Activated naive CD8-positive, alpha-beta T cell treated with anti-CD3 and anti-CD28 coated beads, Interleukin-2, amount 10 ng/mL, durations not matched to agents 7 days and 5 days (primary cell): ENCODE data around the gene NPLOC4. TPM values are rescaled to one million over a fixed set of nuclear protein-coding genes. Genes with fewer than 3 reads are reported as not detected.

Experiments used
- ATAC-seq: fragments of 150-1000 bp; cut with Tn5 transposase; one replicate; pipeline ENCODE4 v1.10.0; 2021; ENCODE audit warnings: low read depth, moderate library complexity
- POLR2A ChIA-PET: fragments of 350-600 bp; sonication (Branson Sonifier 250); formaldehyde crosslinking; loops from one replicate; lab custom pipeline; 2021; ENCODE audit warnings: antibody characterized with exemption; lab: Charles Lee
- DNase-seq: peaks from one replicate; pipeline ENCODE4 v3.0.0; 2021
- H3K27ac Mint-ChIP-seq: one replicate; pipeline ENCODE4 v1.8.0; 2022; ENCODE audit warnings: mild to moderate bottlenecking, mixed read lengths
- H3K27me3 Mint-ChIP-seq: one replicate; pipeline ENCODE4 v1.8.0; 2022; ENCODE audit warnings: mild to moderate bottlenecking, moderate library complexity, mixed read lengths
- H3K36me3 Mint-ChIP-seq: one replicate; pipeline ENCODE4 v1.8.0; 2021; ENCODE audit warnings: mild to moderate bottlenecking, mixed read lengths
- H3K4me1 Mint-ChIP-seq: one replicate; pipeline ENCODE4 v1.8.0; 2021; ENCODE audit warnings: mixed read lengths
- H3K4me3 Mint-ChIP-seq: one replicate; pipeline ENCODE4 v1.8.0; 2022; ENCODE audit warnings: mild to moderate bottlenecking, moderate library complexity, mixed read lengths
- H3K9me3 Mint-ChIP-seq: one replicate; pipeline ENCODE4 v1.8.0; 2021; ENCODE audit warnings: mixed read lengths
- total RNA-seq, 2 experiments: library from RNA; stranded (reverse); gene quantifications; one replicate each; pipeline ENCODE4 v1.2.3, GENCODE V29; 2021

The NPLOC4 gene
- total RNA-seq, 2 experiments from 2014 or later, result 96.9 to 109 TPM

GRCh38 chr17:81513753-81514488 is 123.0 kb downstream of the NPLOC4 start:
- POLR2A ChIA-PET, result interaction anchor here (0.5 to 6.9 kb wide), 10 partner anchors 25 to 584 kb away, joined by 3 to 50 read pairs (median 4); partner anchors contain the start of genes FAAP100, FASN, MRPL12 and SLC38A10
- Mint-ChIP-seq H3K27me3 (no peaks in the 10 kb centered on the region), H3K9me3 (no peaks in the 10 kb centered on the region)

GRCh38 chr17:81513372-81513752 is 123.5 kb downstream of the NPLOC4 start:
- Mint-ChIP-seq H3K27me3 (no peaks in the 10 kb centered on the region), H3K4me3 (peak overlapping the region; percentile 88), H3K4me1 (peaks cover 32% of the 10 kb centered on the region), H3K36me3 (peaks cover 38% of the 10 kb centered on the region), H3K27ac (peak overlapping the region; percentile 90), H3K9me3 (no peaks in the 10 kb centered on the region)
- POLR2A ChIA-PET, result interaction anchor here (0.7 to 6.9 kb wide), 14 partner anchors 10 to 585 kb away, joined by 3 to 50 read pairs (median 3); partner anchors contain the start of genes CEP131, FAAP100, FASN and MRPL12
- peak; percentile 79 for DNase-seq
- ATAC-seq, result peak; percentile 27

More at GRCh38 chr17:81513753-81514488, 123.0 kb downstream of the NPLOC4 start:
- ATAC-seq (peak; percentile 1), DNase-seq (peak; percentile 74)
- H3K36me3 Mint-ChIP-seq, result peaks cover 34% of the 10 kb centered on the region
- H3K4me1 Mint-ChIP-seq, result peaks cover 28% of the 10 kb centered on the region
- peak overlapping the region; percentile 88 for H3K4me3 Mint-ChIP-seq
- H3K27ac Mint-ChIP-seq, result peak overlapping the region; percentile 90

- peaks cover 42% of the 10 kb centered on the region for H3K36me3 Mint-ChIP-seq
- ATAC-seq, result peak; percentile 49
- H3K4me3 Mint-ChIP-seq, result peak within 1 kb of the TSS; percentile 93
- H3K27me3 Mint-ChIP-seq, result no peaks in the 10 kb centered on the region
- DNase-seq, result peak; percentile 93
- peaks cover 28% of the 10 kb centered on the region for H3K4me1 Mint-ChIP-seq
- POLR2A ChIA-PET, result interaction anchor here (0.7 to 6.9 kb wide), 19 partner anchors 10 to 586 kb away, joined by 3 to 50 read pairs (median 4); partner anchors contain the start of genes ARL16, CEP131, FAAP100 and FASN
- H3K9me3 Mint-ChIP-seq, result no peaks in the 10 kb centered on the region
- peak within 1 kb of the TSS; percentile 90 for H3K27ac Mint-ChIP-seq
Measured at GRCh38 chr17:81512562-81513371, 124.1 kb downstream of the NPLOC4 start, which contains the start of gene ACTG1. TSS of gene ACTG1 (minus strand) at chr17:81512799. CDS start at chr17:81512354, 445 bp downstream.

- no peaks in the 10 kb centered on the region for H3K27me3 Mint-ChIP-seq
- POLR2A ChIA-PET, result interaction anchor here (0.7 to 6.9 kb wide), 10 partner anchors 9 to 289 kb away, joined by 3 to 50 read pairs (median 6); partner anchors contain the start of genes ARL16, FAAP100, HGS and MRPL12
Measured at GRCh38 chr17:81511804-81512561, 124.9 kb downstream of the NPLOC4 start.

GRCh38 chr17:81511554-81511803 is 125.4 kb downstream of the NPLOC4 start:
- Mint-ChIP-seq H3K36me3 (peaks cover 44% of the 10 kb centered on the region), H3K4me1 (peaks cover 30% of the 10 kb centered on the region), H3K9me3 (no peaks in the 10 kb centered on the region), H3K27ac (peak overlapping the region; percentile 89), H3K4me3 (peak overlapping the region; percentile 93), H3K27me3 (no peaks in the 10 kb centered on the region)
- POLR2A ChIA-PET, result interaction anchor here (0.9 to 6.9 kb wide), 9 partner anchors 8 to 494 kb away, joined by 3 to 50 read pairs (median 4); partner anchors contain the start of genes ARHGDIA, ARL16, FAAP100 and HGS
- DNase-seq (no peak), ATAC-seq (no peak)

More at GRCh38 chr17:81511804-81512561, 124.9 kb downstream of the NPLOC4 start:
- peak; percentile 0 for ATAC-seq
- Mint-ChIP-seq H3K4me3 (peak overlapping the region; percentile 93), H3K4me1 (peaks cover 30% of the 10 kb centered on the region), H3K27ac (peak overlapping the region; percentile 89), H3K9me3 (no peaks in the 10 kb centered on the region), H3K36me3 (peaks cover 44% of the 10 kb centered on the region)
- DNase-seq, result peak; percentile 58

GRCh38 chr17:81510785-81511553 is 125.9 kb downstream of the NPLOC4 start:
- DNase-seq (peak; percentile 63), ATAC-seq (no peak)
- Mint-ChIP-seq H3K9me3 (no peaks in the 10 kb centered on the region), H3K27ac (peak overlapping the region; percentile 89), H3K4me3 (peak overlapping the region; percentile 93), H3K36me3 (peaks cover 44% of the 10 kb centered on the region), H3K27me3 (no peaks in the 10 kb centered on the region), H3K4me1 (peaks cover 26% of the 10 kb centered on the region)
- POLR2A ChIA-PET, result interaction anchor here (0.9 to 6.9 kb wide), 9 partner anchors 8 to 493 kb away, joined by 3 to 50 read pairs (median 4); partner anchors contain the start of genes ARHGDIA, FAAP100 and MRPL12

- H3K36me3 Mint-ChIP-seq, result peaks cover 44% of the 10 kb centered on the region
- POLR2A ChIA-PET, result interaction anchor here (0.9 to 6.9 kb wide), 10 partner anchors 9 to 360 kb away, joined by 3 to 50 read pairs (median 5); partner anchors contain the start of genes ARHGDIA, FAAP100 and MRPL12
- DNase-seq, result no peak
- peak overlapping the region; percentile 93 for H3K4me3 Mint-ChIP-seq
- H3K27ac Mint-ChIP-seq, result peak overlapping the region; percentile 89
- no peaks in the 10 kb centered on the region for H3K27me3 Mint-ChIP-seq
- peaks cover 24% of the 10 kb centered on the region for H3K4me1 Mint-ChIP-seq
- H3K9me3 Mint-ChIP-seq, result no peaks in the 10 kb centered on the region
- ATAC-seq, result no peak
Measured at GRCh38 chr17:81509972-81510784, 126.7 kb downstream of the NPLOC4 start.

GRCh38 chr17:81509207-81509971 is 127.5 kb downstream of the NPLOC4 start:
- Mint-ChIP-seq H3K27ac (peak overlapping the region; percentile 87), H3K27me3 (peaks cover 4% of the 10 kb centered on the region), H3K4me3 (peak overlapping the region; percentile 93), H3K4me1 (peaks cover 25% of the 10 kb centered on the region), H3K9me3 (no peaks in the 10 kb centered on the region), H3K36me3 (peaks cover 44% of the 10 kb centered on the region)
- POLR2A ChIA-PET, result interaction anchor here (1.0 to 3.1 kb wide), 11 partner anchors 9 to 271 kb away, joined by 3 to 19 read pairs (median 7); partner anchors contain the start of genes FAAP100, MRPL12, SLC38A10 and TEPSIN
- no peak for DNase-seq
- ATAC-seq, result no peak

GRCh38 chr17:81508639-81509206 is 128.2 kb downstream of the NPLOC4 start:
- no peaks in the 10 kb centered on the region for H3K9me3 Mint-ChIP-seq
- H3K27ac Mint-ChIP-seq, result peak overlapping the region; percentile 87
- peaks cover 44% of the 10 kb centered on the region for H3K36me3 Mint-ChIP-seq
- peaks cover 25% of the 10 kb centered on the region for H3K4me1 Mint-ChIP-seq
- DNase-seq, result no peak
- POLR2A ChIA-PET, result interaction anchor here (0.7 to 3.1 kb wide), 15 partner anchors 8 to 393 kb away, joined by 3 to 19 read pairs (median 5); partner anchors contain the start of genes FAAP100, MRPL12, SLC38A10 and TEPSIN
- no peak for ATAC-seq
- H3K4me3 Mint-ChIP-seq, result peak overlapping the region; percentile 93
- peaks cover 7% of the 10 kb centered on the region for H3K27me3 Mint-ChIP-seq
